GM20431 (cell line): ENCODE measurements around the gene CDHR3.
"Not testable (repeated sequence)": the region's sequence is repeated elsewhere in the genome, so short reads cannot be mapped to it uniquely, and the experiment has no call there.

ENCODE experiments used
- in situ Hi-C: fragments of 300-500 bp; cut with MseI, MboI; formaldehyde crosslinking; loops from one replicate; pipeline ENCODE4 v1.15.0; 2020; ENCODE audit warnings: low sequenced_read_pairs; ENCODE audit not compliant: unreplicated experiment

CDHR3 gene

GRCh38 chr7:105990727-105991453 is 27.8 kb downstream of the CDHR3 start:
- in situ Hi-C loops, result no loop called here

GRCh38 chr7:105992905-105993304 is 29.8 kb downstream of the CDHR3 start:
- in situ Hi-C loops, result no loop called here

GRCh38 chr7:105996860-105997737 is 34.0 kb downstream of the CDHR3 start:
- in situ Hi-C loops, result no loop called here

GRCh38 chr7:105999256-105999655 is 36.2 kb downstream of the CDHR3 start:
- in situ Hi-C loops, result no loop called here

- in situ Hi-C loops, result no loop called here
Measured at GRCh38 chr7:106001196-106001595, 38.1 kb downstream of the CDHR3 start.

GRCh38 chr7:106001886-106002285 is 38.8 kb downstream of the CDHR3 start:
- in situ Hi-C loops, result no loop called here

GRCh38 chr7:106003525-106004064 is 40.5 kb downstream of the CDHR3 start:
- in situ Hi-C loops, result no loop called here

GRCh38 chr7:106006906-106007305 is 43.8 kb downstream of the CDHR3 start:
- in situ Hi-C loops, result no loop called here

GRCh38 chr7:106007796-106008195 is 44.7 kb downstream of the CDHR3 start:
- in situ Hi-C loops, result not testable (repeated sequence)

GRCh38 chr7:106009503-106010226 is 46.6 kb downstream of the CDHR3 start:
- in situ Hi-C loops, result loop anchor here (10.0 kb wide), 1 partner anchor 255 kb away; no protein-coding TSS in a partner anchor

GRCh38 chr7:106010331-106010730 is 47.3 kb downstream of the CDHR3 start:
- in situ Hi-C loops, result loop anchor here (10.0 kb wide), 1 partner anchor 256 kb away; no protein-coding TSS in a partner anchor

GRCh38 chr7:106010866-106011265 is 47.8 kb downstream of the CDHR3 start:
- in situ Hi-C loops, result loop anchor here (10.0 kb wide), 1 partner anchor 256 kb away; no protein-coding TSS in a partner anchor

GRCh38 chr7:106012184-106012583 is 49.1 kb downstream of the CDHR3 start:
- in situ Hi-C loops, result loop anchor here (10.0 kb wide), 1 partner anchor 257 kb away; no protein-coding TSS in a partner anchor

GRCh38 chr7:106012935-106013439 is 49.9 kb downstream of the CDHR3 start:
- in situ Hi-C loops, result loop anchor here (10.0 kb wide), 1 partner anchor 258 kb away; no protein-coding TSS in a partner anchor

GRCh38 chr7:106015381-106016218 is 52.5 kb downstream of the CDHR3 start:
- in situ Hi-C loops, result loop anchor here (10.0 kb wide), 1 partner anchor 261 kb away; no protein-coding TSS in a partner anchor

GRCh38 chr7:106016331-106016730 is 53.3 kb downstream of the CDHR3 start:
- in situ Hi-C loops, result loop anchor here (10.0 kb wide), 1 partner anchor 262 kb away; no protein-coding TSS in a partner anchor

GRCh38 chr7:106017657-106018056 is 54.6 kb downstream of the CDHR3 start:
- in situ Hi-C loops, result loop anchor here (10.0 kb wide), 1 partner anchor 263 kb away; no protein-coding TSS in a partner anchor
